Ramos (cell line): ENCODE measurements around the gene CDH13.

Experiments
- in situ Hi-C: fragments of 300-500 bp; cut with MboI; formaldehyde crosslinking; loops from one replicate; pipeline ENCODE4 v1.14.3; 2022; ENCODE audit warnings: low sequenced_read_pairs; ENCODE audit not compliant: unreplicated experiment

CDH13 gene

DNA sequence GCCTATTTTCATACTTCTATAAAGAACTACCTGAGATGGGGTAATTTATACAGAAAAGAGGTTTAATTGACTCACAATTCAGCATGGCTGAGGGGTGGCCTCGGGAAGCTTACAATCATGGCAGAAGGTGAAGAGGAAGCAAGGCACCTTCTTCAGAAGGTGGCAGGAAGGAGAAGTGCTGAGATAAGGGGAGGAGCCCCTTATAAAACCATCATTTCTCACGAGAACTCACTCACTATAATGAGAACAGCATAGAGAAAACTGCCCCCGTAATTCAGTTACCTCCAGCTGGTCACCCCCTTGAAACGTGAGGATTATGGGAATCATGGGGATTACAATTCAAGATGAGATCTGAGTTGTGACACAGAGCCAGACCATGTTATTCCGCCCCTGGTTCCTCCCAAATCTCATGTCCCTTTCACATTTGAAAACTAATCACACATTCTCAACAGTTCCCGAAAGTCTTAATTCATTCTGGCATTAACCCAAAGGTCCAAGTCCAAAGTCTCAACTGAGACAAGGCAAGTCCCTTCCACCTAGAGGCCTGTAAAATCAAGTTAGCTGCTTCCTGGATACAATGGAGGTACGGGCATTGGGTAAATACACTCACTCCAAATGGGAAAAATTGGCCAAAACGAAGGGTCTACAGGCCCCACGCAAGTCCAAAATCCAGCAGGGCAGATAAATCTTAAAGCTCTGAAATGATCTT lies 237.7 kb downstream of the CDH13 start:
- in situ Hi-C loops = no loop called here

DNA sequence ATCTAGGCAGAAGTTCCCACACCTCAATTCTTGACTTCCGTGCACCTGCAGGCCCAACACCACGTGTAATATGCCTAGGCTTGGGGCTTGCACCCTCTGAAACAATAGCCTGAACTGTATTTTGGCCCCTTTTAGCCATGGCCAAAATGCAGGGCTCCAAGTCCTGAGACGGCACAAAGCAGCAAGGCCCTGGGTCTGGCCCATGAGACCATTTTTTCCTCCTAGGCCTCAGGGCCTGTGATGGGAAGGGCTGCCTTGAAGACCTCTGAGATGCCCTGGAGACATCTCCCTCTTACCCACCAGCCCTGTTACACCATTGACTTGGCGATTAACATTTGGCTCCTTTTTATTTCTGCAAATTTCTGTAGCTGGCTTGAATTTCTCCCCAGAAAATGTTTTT lies 238.6 kb downstream of the CDH13 start:
- in situ Hi-C loops = no loop called here

DNA sequence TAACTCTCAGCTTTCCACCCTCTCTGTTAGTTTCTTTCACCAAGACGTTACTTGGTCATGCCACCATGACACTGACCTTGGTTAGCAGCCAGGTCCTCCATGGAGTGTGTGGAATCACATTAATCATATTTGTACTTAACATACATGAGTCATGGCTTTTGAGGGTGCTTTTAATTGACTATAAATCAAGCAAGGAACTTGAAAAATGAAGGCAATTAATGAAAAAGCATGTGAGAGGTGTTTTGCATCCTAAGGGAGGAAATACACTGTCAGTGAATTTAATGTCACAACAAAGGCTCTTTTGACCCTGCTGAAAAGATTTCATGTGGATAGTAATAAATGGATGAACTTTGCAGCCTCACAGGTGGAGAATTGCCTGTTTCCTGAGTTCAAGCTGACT lies 240.7 kb downstream of the CDH13 start:
- in situ Hi-C loops = no loop called here

DNA sequence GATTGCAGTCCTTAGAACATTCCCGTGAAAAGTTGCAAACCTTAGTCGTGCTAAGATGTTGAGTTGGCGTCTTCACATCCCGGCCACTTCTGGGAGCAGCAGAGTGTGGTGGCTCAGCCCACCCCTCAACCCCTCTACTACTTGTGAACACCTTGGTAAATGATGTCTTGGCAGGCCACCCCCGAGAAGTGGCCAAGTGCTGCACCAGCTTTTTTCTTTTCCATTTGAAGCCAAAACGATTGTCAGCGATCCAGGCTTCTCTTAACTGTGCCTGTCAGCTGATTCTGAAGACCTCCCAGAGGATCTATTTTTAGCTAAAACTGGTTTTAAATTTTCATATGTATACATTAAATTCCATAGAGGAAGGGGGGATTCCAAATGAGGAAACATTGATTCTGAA lies 247.5 kb downstream of the CDH13 start:
- in situ Hi-C loops = no loop called here

DNA sequence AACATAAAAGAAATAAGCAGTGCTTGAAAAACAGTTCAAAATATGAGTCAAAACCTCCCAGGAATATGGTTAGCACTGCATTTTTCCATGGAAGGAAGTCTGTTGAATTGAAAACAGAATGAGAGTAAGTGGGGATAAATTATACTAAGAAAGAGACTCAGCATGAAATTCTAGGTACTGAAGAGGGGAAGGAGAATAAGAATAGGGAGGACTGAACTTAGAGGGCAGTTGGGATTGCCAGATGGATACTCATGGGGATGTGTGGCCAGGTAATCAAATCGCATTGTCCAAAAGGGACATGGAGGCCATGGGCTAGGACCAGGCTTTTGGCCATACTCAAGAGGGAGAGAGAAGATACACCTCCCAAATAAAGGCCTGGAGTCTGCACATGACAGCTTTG lies 247.9 kb downstream of the CDH13 start:
- in situ Hi-C loops = no loop called here

DNA sequence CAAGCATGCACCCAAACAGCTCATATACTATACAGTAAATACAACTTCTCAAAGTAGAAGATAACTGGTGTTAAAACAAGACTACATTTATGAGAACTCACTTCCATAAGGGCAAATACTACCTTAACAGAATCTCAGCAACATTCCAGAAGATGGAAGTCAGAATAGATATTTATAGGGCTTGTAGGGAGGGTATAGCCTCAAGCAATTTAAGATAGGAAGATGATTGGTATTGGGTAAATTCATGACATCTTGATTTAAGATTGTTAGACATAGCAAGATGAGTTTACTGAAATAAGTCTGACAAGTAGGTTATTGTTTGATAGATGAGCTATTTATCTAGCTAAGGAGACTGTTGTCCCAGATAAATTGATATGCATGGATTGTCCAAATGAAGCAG lies 250.2 kb downstream of the CDH13 start:
- in situ Hi-C loops = no loop called here

DNA sequence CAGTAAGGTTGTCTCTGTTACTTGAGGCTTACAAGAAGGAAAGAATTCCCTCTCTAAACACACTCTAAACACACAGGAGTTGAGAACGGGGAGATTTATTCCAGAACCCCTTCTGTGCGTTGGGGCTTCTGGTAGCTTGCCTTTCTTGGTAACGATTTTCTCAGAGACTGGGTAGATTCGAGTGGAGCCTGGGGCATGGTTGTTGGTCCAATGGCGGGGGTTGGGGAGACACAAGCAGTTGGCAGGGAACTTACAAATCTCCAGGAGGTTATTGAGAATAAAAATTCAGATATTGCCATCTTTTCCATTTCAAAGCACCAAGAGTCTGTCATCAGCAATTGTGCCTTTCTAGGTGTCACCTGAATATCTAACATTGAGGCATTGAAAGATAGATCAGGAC lies 251.7 kb downstream of the CDH13 start:
- in situ Hi-C loops = no loop called here

DNA sequence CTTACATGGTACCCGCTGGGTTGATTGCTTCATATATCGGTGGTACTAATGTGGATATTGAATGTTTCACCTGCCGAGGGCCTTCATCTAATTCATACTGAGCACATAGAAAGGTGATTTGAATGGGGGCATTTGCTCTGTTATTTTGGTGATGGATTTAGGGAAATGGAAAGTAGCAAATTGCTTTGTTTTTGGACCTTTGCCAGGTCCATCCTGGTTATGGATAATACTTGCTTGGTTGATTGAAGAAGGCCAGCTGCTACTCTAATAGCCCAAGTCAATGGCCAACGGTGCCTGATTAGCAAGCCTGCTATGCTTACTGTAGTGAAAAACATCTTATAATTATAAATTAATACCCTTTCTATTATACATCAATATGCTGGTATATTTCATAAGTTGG lies 253.6 kb downstream of the CDH13 start:
- in situ Hi-C loops = no loop called here

DNA sequence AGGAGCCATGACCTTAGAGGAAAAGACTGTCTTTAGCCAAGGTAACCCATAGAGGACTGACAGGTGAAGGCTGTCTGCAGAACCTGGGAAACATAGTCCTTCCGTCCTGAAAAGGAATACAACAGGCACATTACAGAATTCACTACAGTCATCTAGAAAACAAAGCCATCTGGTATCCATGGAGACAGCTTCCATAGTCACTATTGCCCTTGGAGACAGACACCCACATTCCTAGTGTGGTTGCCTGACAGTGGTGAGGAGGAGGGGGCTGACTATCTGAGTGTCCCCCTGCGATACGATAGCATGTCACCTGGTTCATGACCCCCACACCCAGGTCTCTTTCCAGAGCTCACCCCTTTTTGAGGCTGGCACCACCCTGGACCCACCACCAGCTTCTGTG lies 254.7 kb downstream of the CDH13 start:
- in situ Hi-C loops = no loop called here

DNA sequence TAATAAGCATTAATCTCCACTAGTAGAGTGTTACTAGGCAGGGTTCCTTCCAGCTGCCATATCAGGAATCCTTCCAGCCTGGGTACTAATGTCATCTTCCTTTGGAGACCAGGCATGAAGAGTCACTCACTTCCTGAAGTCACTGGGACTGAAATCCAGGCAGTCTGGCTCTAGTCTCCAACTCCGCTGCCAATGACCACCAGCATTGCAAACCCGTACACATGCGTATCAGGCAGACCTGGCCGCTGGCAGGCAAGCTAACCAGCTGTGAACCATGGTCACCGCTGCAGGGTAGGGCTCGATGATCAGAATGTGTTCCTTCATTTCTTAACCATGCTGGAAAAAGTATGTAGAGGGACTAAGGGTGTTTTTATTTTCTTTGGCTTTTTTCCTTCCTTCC lies 255.5 kb downstream of the CDH13 start:
- in situ Hi-C loops = no loop called here

DNA sequence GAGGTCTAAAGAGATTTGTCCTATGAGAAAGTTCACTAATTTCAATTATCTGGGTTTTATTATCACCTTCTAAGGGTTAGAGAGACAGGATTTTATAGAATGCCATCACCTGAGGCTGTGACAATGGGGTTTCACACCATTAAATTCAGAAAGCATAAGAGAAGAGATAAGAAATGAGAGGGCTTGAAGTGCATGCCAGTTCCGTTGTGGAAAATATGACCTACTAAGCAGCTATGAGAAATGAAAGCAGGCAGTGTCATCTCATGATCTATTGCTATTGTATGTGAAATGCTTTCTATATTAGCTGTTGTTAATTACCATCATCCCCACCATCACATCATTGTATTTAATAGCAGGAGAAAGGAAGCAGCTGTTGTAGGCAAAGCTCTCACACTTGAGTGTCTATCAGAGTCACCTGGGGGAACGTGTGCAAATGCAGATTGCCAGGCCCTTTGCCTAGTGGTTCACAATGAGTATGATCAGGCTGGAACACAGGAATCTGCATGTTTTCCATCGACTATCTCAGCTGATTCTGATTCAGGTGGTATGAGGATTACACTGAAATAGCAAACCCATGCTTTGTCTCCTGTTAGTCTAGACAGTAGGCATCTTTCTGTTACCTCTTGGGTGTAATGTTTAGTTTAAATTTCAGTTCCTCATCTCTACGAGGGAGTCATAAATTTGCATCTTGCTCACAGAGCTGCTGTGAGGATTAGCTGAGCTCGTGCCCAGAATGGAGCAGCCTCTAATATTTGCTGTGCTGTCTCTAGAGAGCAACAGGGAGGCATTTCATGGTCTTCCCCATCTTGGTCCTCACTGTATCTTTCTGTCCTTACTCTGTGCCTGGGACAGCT lies 256.4 kb downstream of the CDH13 start:
- in situ Hi-C loops = no loop called here

DNA sequence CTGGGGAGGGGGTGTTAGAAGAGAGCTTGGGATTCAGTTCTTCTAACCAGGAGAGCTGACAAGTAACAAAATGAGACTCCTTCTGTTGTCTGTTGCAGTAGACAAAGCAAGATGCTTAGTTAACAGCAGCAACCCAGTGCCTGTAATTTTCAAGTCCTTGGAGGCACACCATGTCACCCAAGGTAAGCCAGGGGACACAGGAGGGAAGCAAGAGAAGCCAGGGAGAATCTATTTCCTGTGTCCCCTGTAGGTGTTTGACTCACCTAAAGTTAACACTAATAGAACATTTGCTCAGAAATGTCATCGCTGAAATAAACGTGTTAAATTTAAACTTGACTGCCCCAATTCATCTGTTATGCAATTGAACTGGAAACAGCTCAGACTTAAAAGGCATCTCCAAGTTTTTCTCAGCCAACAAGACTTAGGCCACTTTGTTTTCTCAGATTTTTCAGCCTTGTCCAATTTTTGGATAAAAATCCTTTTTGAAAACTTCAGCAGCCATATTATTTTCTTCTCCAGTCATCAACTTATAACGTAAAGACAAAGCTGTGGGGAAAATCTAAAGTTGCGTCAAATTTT lies 257.6 kb downstream of the CDH13 start:
- in situ Hi-C loops = no loop called here

DNA sequence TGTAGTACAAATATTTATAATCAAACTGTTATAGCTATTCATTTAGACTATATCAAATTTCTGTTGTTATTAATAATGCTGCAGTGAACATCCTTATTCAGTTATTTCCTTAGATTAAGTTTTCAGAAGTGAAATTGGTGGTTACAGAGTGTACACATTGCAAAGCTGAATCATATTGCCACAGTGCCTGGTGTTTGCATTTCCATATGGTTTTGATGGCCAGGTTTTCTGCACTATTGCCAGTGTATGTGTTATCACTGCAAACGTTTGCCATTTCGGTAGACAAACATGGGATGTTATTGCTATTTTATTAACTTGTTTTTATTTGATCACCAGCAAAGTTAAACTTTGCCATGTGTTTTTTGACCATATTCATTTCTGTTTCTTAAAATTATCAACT lies 259.4 kb downstream of the CDH13 start:
- in situ Hi-C loops = no loop called here

DNA sequence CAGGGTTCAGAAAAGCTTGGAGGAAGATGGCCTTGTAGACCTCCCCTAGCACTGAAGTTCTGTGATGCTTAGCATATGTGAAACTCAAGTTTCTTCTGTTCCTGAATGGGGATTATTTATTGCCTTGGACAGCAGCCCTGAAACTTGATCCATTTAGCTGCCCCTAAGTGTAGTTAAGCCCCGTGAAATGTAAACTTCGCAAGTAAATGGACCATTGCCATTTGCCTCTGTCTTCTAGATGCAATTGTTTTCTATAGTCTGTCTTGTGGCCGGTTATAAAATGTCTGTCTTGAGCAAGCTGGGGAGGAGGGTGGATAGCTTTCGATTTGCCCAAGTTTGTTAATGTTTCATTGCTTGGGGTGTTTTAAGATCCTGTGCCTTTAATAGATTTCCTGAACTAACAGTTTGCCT lies 261.8 kb downstream of the CDH13 start:
- in situ Hi-C loops = no loop called here

DNA sequence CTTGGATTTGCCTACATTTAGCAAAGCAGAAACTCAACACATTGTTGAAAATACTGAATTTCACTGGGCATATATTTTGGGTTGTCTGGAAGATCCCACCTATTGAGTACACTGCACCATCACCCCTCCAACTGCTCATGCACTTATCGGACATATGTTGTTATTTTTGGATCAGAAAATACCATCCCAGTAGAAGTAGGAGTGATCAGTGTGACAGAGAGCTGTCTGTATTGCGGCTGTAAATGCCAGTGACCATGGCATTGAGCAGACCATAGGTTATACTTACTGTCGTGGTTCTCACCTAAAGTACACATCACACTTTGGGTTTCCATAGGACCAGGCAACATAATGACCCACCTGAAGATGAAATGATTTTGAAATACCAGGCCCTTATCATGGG lies 264.7 kb downstream of the CDH13 start:
- in situ Hi-C loops = no loop called here

DNA sequence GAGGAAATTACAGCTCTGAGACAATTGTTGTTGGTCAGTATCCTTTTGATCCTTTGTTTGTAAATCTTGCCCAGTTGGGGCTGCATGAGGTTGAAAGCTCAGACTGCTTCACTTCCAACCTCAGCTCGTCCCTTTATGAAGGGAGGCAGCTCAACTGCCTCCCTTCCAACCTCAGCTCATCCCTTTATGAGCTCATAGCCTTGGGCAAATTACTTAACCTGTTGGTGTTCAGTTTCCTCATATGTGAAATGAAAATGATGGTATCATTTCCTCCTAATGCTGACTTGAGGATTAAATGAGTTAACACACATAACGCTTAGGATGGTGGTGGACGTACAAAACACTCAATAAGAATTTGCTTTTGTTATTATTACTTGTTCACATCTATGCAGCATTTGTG lies 265.1 kb downstream of the CDH13 start:
- in situ Hi-C loops = no loop called here

DNA sequence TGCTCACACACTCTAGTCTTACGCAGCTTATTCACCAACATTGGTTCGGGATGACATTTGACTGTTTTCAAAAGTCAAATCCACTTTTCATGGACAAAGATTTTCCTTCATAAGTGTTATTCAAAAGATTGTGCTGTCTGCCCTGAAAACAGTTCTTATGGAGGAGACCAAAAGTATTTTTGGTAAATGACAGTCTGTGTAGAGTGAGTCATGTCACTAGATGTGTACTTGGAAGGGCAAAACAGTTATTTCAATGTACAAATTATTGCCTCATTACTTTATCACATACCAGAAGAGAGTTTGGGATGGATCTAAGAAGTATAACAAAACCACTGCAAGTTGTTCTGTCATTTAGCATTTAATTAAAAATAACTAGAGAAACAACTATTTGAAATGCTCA lies 265.6 kb downstream of the CDH13 start:
- in situ Hi-C loops = no loop called here

DNA sequence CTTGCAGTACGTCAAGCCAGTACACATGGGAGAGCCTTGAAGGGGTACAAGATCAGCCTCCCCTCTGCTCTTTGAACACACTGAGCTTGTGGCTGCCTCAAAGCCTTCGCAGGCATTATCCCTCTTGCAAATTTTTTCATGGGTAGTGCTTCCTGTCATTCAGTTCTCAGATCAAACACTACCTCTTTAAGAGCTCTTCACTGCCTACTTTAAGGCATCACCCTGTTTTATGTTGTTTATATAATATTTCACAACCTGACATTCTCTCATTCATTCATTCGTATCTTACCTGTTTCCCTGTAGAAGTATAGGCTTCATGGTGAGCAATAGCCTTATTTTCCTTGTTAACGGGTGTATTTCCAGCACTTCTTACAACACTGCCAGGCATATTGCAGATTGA lies 269.1 kb downstream of the CDH13 start:
- in situ Hi-C loops = no loop called here

DNA sequence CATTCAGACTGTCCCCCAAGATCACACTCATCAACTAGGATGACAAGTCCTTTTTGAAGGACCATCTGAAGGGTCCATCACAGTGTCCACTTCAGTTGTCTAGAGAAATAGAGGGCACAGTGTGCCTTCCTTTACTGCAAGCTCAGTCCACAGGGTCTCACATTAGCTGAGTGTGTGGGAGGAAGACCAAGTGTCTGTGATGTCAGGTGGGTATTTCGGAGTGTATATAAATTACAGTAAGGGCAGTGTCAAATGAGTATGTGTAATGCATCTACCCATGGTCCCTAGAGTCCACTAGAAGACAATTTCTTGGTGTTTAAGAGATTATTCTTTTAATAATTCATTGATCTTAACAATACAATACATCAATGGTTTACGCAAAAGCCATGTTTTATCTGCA lies 272.2 kb downstream of the CDH13 start:
- in situ Hi-C loops = no loop called here

DNA sequence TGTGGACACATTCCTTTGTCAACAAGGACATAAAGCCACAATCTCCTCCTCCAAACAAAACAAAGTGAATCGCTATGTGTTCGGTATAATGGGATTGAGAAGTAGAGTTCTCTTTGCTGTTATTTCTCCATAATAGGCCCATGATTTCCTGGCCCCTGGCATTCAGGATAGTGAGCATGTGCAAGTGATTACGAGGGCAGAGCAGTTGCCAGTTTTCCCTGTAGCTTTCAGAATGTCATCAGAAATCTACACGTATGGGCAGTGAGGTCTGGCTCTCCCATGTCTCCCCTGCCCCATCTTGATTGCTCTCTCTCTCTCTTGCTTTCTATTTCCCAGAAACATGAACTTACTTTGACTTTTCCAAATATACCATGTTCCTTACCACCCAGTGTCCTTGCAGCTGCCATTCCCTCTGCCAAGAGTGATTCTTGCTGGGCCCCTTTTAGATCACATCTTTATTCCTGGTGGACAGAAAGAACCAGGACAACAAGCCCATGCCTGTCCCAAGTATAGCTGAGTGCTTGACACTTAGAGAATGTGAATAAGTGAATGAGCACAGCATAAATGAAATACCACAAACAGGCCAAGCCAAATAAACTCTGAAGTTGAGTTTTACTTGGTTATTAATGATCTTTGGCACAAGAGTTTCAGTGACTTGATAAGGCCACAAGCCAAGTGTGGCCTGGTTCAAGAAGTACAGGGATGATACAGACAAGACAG lies 273.1 kb downstream of the CDH13 start:
- in situ Hi-C loops = no loop called here

DNA sequence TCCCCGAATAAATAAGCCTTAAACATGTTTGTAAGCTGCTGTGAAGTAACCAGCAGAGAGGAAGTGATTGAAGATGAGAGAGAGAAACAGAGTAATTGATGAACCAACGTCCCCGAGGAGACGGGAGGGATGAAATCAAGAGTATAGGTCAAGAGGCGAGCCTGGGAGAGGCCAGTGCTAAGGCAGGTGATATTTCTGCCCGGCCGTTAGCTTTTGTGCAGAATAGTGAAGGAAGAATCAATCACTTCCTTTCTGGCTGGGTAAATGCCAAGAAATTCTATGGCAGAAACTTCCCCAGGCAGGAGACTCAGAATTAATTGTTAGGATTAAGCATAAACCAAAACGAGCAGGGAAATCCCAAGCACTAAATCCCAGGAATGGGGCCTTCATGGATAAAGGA lies 273.8 kb downstream of the CDH13 start:
- in situ Hi-C loops = no loop called here
